DOHH2 (cell line): ENCODE data around the gene CAMTA1.

Source experiments
- H3F3A ChIP-seq: fragments of 200-600 bp; sonication (generic), shearing (Covaris generic); 2 replicates; pipeline ENCODE4 v1.6.0; 2016; ENCODE audit warnings: antibody characterized with exemption, mild to moderate bottlenecking; ENCODE audit not compliant: control insufficient read depth, insufficient read depth
- H3K27ac ChIP-seq: fragments of 200-600 bp; sonication (generic); 2 replicates; pipeline ENCODE4 v1.5.1; 2014; ENCODE audit warnings: low read depth, mild to moderate bottlenecking, low read length, moderate library complexity
- H3K27me3 ChIP-seq: fragments of 200-600 bp; sonication (generic); 2 replicates; pipeline ENCODE4 v1.6.1; 2014; ENCODE audit warnings: mild to moderate bottlenecking, low read length, mixed read lengths; ENCODE audit not compliant: control insufficient read depth
- H3K36me3 ChIP-seq: fragments of 200-600 bp; sonication (generic); 2 replicates; pipeline ENCODE4 v1.6.1; 2014; ENCODE audit warnings: mild to moderate bottlenecking, low read length, moderate library complexity, mixed read lengths; ENCODE audit not compliant: control insufficient read depth
- H3K4me1 ChIP-seq: fragments of 200-600 bp; sonication (generic); 2 replicates; pipeline ENCODE4 v1.6.1; 2014; ENCODE audit warnings: mild to moderate bottlenecking, low read length, mixed read lengths; ENCODE audit not compliant: control insufficient read depth
- H3K4me2 ChIP-seq: fragments of 200-600 bp; sonication (generic); 2 replicates; pipeline ENCODE4 v1.6.0; 2014; ENCODE audit warnings: mild to moderate bottlenecking, low read length, moderate library complexity
- H3K4me3 ChIP-seq: fragments of 200-600 bp; sonication (generic); 2 replicates; pipeline ENCODE4 v1.5.1; 2014; ENCODE audit warnings: mild to moderate bottlenecking, low read length, mixed read lengths
- H3K79me2 ChIP-seq: fragments of 200-600 bp; sonication (generic); 2 replicates; pipeline ENCODE4 v1.6.1; 2014; ENCODE audit warnings: mild to moderate bottlenecking, low read length, mixed read lengths; ENCODE audit not compliant: control insufficient read depth
- H3K9me2 ChIP-seq: fragments of 200-600 bp; sonication (generic); replicated peaks from 2 replicates; pipeline ENCODE4 v1.6.1; 2014; ENCODE audit warnings: mild to moderate bottlenecking, low read length, mixed read lengths; ENCODE audit not compliant: control insufficient read depth
- H3K9me3 ChIP-seq: fragments of 200-600 bp; sonication (generic); 2 replicates; pipeline ENCODE4 v1.6.1; 2014; ENCODE audit warnings: antibody characterized with exemption, low read length, mixed read lengths; ENCODE audit not compliant: control insufficient read depth, insufficient read depth
- H4K20me1 ChIP-seq: fragments of 200-600 bp; sonication (generic); 2 replicates; pipeline ENCODE4 v1.6.0; 2014; ENCODE audit warnings: low read depth, mild to moderate bottlenecking, antibody characterized with exemption, low read length, moderate library complexity; ENCODE audit not compliant: control insufficient read depth, insufficient read depth
- CTCF ChIP-seq: fragments of 200-600 bp; sonication (generic); IDR thresholded peaks from one replicate; pipeline ENCODE4 v1.5.1; 2014; ENCODE audit warnings: antibody characterized with exemption, mild to moderate bottlenecking, low read depth, low read length; ENCODE audit not compliant: poor library complexity, severe bottlenecking
- EZH2phosphoT487 ChIP-seq: fragments of 200-600 bp; sonication (generic); IDR thresholded peaks from 2 replicates; pipeline ENCODE4 v1.6.1; 2017; ENCODE audit warnings: borderline replicate concordance, mild to moderate bottlenecking, antibody characterized with exemption, low read length, moderate library complexity, mixed read lengths

CAMTA1 gene

DNA sequence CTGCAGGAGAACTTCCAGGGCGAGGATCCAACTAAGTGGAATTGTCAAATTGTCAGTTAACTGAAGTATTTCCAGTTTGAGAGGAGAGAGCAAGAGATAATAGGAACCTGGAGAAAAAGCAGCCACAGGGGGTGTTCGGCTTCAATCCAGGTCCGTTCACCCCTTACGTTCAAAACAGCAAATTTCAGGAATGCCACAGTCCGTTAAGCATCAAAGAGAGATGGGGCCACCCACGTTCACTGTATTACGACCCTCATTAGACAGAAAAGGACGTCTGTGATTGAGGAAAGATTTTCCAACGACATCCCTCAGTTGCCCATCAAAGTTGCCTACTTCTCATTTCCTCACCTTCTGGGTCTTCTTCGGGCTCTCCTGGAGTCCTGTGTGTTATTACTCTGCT is 563.3 kb downstream of the CAMTA1 start:
- Histone ChIP-seq H3K27me3 (no peaks in the 10 kb centered on the region), H3K27ac (no peak overlapping the region), H3F3A (no peaks in the 10 kb centered on the region), H3K36me3 (no peaks in the 10 kb centered on the region), H3K9me2 (no peaks in the 10 kb centered on the region), H3K4me1 (no peaks in the 10 kb centered on the region), H3K9me3 (no peaks in the 10 kb centered on the region), H3K4me3 (no peak overlapping the region), H3K4me2 (no peak overlapping the region), H3K79me2 (no peaks in the 10 kb centered on the region), H4K20me1 (no peaks in the 10 kb centered on the region; the same call in 1 of the 2 replicates)
- TF ChIP-seq CTCF: no peak
- TF ChIP-seq EZH2phosphoT487: no peak

DNA sequence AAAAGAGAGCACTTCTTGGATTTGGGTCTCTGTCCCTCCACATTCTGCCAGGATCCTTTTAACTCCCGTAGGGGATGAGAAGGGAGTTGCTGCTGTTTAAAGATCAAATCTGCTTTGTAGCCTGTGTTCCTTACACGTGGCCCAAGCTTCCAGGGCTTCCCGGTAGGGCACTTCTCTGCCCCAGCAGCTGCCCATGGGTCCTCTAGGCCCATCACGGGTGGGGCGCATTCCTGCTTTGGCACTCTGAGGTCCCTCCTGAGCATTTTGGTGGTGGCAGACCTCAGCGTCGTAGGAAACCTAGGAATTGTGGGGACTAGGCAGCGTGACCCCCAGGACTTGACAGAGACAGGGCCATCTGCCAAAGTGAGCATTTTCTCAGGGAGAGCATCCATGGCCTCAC is 565.5 kb downstream of the CAMTA1 start:
- Histone ChIP-seq H3K79me2 (no peaks in the 10 kb centered on the region), H3F3A (no peaks in the 10 kb centered on the region), H3K9me3 (no peaks in the 10 kb centered on the region), H4K20me1 (no peaks in the 10 kb centered on the region; the same call in 1 of the 2 replicates), H3K9me2 (no peaks in the 10 kb centered on the region), H3K4me1 (no peaks in the 10 kb centered on the region), H3K4me2 (no peak overlapping the region), H3K27ac (no peak overlapping the region), H3K4me3 (no peak overlapping the region), H3K36me3 (no peaks in the 10 kb centered on the region), H3K27me3 (no peaks in the 10 kb centered on the region)
- TF ChIP-seq EZH2phosphoT487: no peak
- no peak for TF ChIP-seq CTCF

DNA sequence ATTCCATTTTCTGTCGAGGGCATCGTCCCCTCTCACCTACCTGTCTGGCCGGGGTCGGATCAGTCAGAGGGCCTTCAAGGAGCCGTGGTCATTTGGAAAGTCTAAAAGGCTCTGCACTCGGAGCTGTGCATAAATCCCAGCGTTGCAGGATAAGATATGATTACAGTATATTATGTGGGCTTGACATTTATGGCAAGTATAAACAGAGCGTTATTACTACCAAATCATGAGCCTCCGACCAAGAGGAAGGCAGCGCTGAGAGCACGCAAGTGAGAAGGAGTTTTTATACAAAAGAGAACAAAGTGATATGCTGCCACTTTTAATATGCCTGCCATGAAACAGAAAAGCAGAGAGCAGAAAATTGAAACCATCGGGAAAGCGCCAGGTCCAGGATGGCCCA is 566.4 kb downstream of the CAMTA1 start:
- Histone ChIP-seq H3K4me1 (no peaks in the 10 kb centered on the region), H3K79me2 (no peaks in the 10 kb centered on the region), H3K27ac (no peak overlapping the region), H3K27me3 (no peaks in the 10 kb centered on the region), H3K9me2 (no peaks in the 10 kb centered on the region), H3K9me3 (no peaks in the 10 kb centered on the region), H4K20me1 (no peaks in the 10 kb centered on the region; the same call in 1 of the 2 replicates), H3K4me2 (no peak overlapping the region), H3K4me3 (no peak overlapping the region), H3K36me3 (no peaks in the 10 kb centered on the region), H3F3A (no peaks in the 10 kb centered on the region)
- TF ChIP-seq CTCF: no peak
- TF ChIP-seq EZH2phosphoT487: no peak
